OCI-LY3 (cell line): ENCODE results near the gene PKHD1.

ENCODE experiments used
- CTCF ChIP-seq: fragments of 200-600, 300-600 bp; sonication (generic); IDR thresholded peaks from 2 replicates; pipeline ENCODE4 v1.5.1; 2014; ENCODE audit warnings: antibody characterized with exemption, low read length, low read depth
- EZH2phosphoT487 ChIP-seq: fragments of 200-600 bp; shearing (Covaris generic); IDR thresholded peaks from 2 replicates; pipeline ENCODE4 v1.6.1; 2018; ENCODE audit warnings: antibody characterized with exemption, mixed run types, low read depth

GRCh38 chr6:51768087-51768486 is 319.3 kb downstream of the PKHD1 start:
- TF ChIP-seq CTCF (no peak), EZH2phosphoT487 (no peak)
